AG04450 (cell line): ENCODE data around the gene NR0B1. TPM values are rescaled to one million over a fixed set of nuclear protein-coding genes. Genes with fewer than 3 reads are reported as not detected.

Source experiments
- CTCF ChIA-PET: fragments of 300-600, 350-600 bp; formaldehyde crosslinking; extraction: SDS; loops from one replicate; lab custom pipeline; 2022; ENCODE audit warnings: antibody characterized with exemption, inconsistent platforms; lab: Charles Lee
- POLR2A ChIA-PET: fragments of 350-600 bp; formaldehyde crosslinking; extraction: SDS; loops from one replicate; lab custom pipeline; 2021; ENCODE audit warnings: antibody characterized with exemption, inconsistent platforms; lab: Yijun Ruan, JAX
- DNase-seq: peaks from one replicate; pipeline ENCODE4 v3.0.0-alpha.2; 2011; ENCODE audit warnings: low read depth, low spot score
- H3K27ac ChIP-seq: one replicate; pipeline ENCODE4 v1.5.1; 2012; ENCODE audit warnings: low read depth, low read length, control low read depth
- H3K27me3 ChIP-seq: one replicate; pipeline ENCODE4 v1.6.0; 2012; ENCODE audit warnings: low read length; ENCODE audit not compliant: control insufficient read depth, insufficient read depth
- H3K4me3 ChIP-seq: 2 replicates; pipeline ENCODE4 v1.5.1; 2011; ENCODE audit warnings: mild to moderate bottlenecking, low read depth, low read length, control low read depth
- H3K9me3 ChIP-seq: 2 replicates; pipeline ENCODE4 v1.5.1; 2012; ENCODE audit warnings: low read length; ENCODE audit not compliant: control insufficient read depth, insufficient read depth
- polyA plus RNA-seq: library from polyadenylated mRNA; depleted of rRNA; stranded (reverse); fragments of >200 nt; gene quantifications from 2 replicates; pipeline ENCODE4 v1.2.3, GENCODE V29; 2011
- TF ChIP-seq, protein P1 (sequence below): IDR thresholded peaks from 2 replicates; pipeline ENCODE4 v1.5.1; 2011; ENCODE audit warnings: low read depth, low read length, control low read depth, inconsistent platforms

The NR0B1 gene
- polyA plus RNA-seq, 1 experiment = 0.12 TPM

DNA sequence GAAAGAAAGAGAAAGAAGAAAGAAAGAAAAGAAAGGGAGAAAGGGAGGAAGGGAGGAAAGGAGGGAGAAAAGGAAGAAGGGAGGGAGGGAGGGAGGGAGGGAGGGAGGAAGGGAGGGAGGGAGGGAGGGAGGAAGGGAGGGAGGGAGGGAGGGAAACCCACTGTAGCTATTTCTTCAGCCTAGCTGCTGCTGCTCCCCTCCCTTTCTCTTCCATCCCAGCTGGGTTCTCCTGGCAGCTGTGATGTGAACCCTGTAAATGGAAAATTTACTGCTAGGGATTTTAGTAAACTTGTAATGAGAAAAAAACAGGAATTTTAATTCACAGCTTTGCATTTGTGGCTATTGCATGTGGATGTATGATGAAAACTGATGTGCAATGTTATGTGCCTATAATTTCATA is 8.0 kb downstream of the NR0B1 start:
- Histone ChIP-seq H3K9me3 (no peaks in the 10 kb centered on the region), H3K27ac (no peak overlapping the region), H3K4me3 (no peak overlapping the region), H3K27me3 (no peaks in the 10 kb centered on the region)
- ChIA-PET POLR2A (no interaction called here), CTCF (interaction anchor here (1.0 kb wide), 1 partner anchor 16 kb away, joined by 6 read pairs; no protein-coding TSS in a partner anchor)
- TF ChIP-seq, protein P1, sequence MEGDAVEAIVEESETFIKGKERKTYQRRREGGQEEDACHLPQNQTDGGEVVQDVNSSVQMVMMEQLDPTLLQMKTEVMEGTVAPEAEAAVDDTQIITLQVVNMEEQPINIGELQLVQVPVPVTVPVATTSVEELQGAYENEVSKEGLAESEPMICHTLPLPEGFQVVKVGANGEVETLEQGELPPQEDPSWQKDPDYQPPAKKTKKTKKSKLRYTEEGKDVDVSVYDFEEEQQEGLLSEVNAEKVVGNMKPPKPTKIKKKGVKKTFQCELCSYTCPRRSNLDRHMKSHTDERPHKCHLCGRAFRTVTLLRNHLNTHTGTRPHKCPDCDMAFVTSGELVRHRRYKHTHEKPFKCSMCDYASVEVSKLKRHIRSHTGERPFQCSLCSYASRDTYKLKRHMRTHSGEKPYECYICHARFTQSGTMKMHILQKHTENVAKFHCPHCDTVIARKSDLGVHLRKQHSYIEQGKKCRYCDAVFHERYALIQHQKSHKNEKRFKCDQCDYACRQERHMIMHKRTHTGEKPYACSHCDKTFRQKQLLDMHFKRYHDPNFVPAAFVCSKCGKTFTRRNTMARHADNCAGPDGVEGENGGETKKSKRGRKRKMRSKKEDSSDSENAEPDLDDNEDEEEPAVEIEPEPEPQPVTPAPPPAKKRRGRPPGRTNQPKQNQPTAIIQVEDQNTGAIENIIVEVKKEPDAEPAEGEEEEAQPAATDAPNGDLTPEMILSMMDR = no peak
- DNase-seq = no peak

GRCh38 chrX:30296408-30297254 is 12.6 kb downstream of the NR0B1 start:
- no peaks in the 10 kb centered on the region for H3K9me3 ChIP-seq
- no peak overlapping the region for H3K27ac ChIP-seq
- CTCF ChIA-PET = no interaction called here
- no peaks in the 10 kb centered on the region for H3K27me3 ChIP-seq
- no peak overlapping the region for H3K4me3 ChIP-seq
- POLR2A ChIA-PET = no interaction called here
- TF ChIP-seq, protein P1 = no peak
- no peak for DNase-seq

DNA sequence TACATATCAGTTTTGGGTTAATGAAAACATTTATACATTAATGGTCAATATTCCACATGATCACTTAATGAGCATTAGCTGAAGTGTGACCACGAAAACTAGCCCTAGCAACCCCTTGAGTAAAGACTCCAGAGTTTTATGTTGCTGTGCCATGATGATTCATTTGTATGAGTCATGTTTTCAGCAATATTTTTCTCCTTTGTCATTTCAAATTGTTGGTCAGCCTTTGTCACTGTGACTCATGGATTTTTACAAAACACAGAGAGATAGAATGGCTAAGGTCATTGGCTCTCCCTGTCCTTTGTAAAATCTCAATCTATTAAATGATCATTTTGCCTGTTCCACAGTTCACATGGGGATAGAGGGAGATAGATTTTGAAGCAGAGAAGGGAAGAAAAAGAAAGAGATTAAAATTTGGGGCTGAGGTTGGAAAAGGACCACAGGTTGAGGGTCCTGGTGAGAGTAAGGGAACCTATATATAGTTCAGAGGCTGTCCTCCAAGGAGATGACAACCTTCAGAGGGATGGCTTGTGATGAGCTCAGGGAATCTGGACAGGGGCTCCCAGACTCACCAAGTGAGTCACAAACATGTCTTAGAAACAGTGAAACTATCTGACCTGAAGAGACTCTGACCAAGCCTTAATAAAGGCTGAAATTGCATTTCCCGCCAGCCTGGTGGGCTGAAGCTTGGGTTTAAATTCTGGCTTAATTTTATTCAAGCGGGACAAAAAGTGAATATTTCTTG is 25.6 kb downstream of the NR0B1 start:
- DNase-seq = peak; percentile 53
- CTCF ChIA-PET = interaction anchor here (0.5 to 1.0 kb wide), 4 partner anchors 9 to 1697 kb away, joined by 3 read pairs; partner anchors contain the start of gene IL1RAPL1
- Histone ChIP-seq H3K27me3 (no peaks in the 10 kb centered on the region), H3K27ac (peak overlapping the region; percentile 84), H3K4me3 (no peak overlapping the region), H3K9me3 (no peaks in the 10 kb centered on the region)
- TF ChIP-seq, protein P1 = no peak
- POLR2A ChIA-PET = no interaction called here

DNA sequence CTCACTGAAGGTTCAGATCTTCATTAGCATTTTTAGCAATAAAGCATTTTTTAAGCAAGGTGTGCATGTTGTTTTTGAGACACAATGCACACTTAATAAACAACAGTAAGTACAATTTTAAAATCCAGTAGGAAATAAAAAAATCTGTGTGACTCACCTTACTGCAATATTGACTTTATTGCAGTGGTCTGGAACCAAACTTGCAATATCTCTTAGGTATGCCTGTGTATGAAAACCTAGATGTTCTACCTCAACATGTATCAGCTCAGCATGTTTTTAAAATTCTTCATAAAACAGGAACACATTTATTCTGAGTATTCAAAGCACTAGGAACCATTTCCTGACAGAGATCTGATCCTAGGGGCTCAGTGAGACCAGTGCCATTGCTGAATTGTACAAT is 26.7 kb downstream of the NR0B1 start:
- CTCF ChIA-PET = no interaction called here
- DNase-seq = no peak
- Histone ChIP-seq H3K27ac (no peak overlapping the region), H3K27me3 (no peaks in the 10 kb centered on the region), H3K9me3 (no peaks in the 10 kb centered on the region), H3K4me3 (no peak overlapping the region)
- TF ChIP-seq, protein P1 = no peak
- POLR2A ChIA-PET = no interaction called here

DNA sequence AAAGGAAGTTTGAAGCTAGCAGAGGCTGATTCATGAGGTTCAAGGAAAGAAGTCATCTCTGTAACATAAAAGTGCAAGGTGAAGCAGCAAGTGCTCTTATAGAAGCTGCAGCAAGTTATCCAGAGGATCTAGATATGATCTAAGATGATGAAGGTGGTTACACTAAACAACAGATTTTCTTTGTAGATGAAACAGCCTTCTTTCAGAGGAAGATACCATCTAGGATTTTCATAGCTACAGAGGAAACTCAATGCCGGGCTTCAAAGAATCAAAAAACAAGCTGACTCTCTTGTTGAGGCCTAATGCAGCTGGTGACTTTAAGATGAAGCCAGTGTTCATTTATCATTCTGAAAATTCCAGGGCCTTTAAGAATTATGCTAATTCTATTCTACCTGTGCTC is 28.8 kb downstream of the NR0B1 start:
- TF ChIP-seq, protein P1 = no peak

More for the DNA sequence above, 28.8 kb downstream of the NR0B1 start:
- ChIA-PET POLR2A (no interaction called here), CTCF (no interaction called here)
- no peaks in the 10 kb centered on the region for H3K9me3 ChIP-seq
- no peak overlapping the region for H3K4me3 ChIP-seq
- DNase-seq = no peak
- no peak overlapping the region for H3K27ac ChIP-seq
- H3K27me3 ChIP-seq = no peaks in the 10 kb centered on the region
